ENCODE results near the gene TNRC6C.

TNRC6C gene

GRCh38 chr17:78043031-78043430, 84.5 kb downstream of the TNRC6C start:
- Histone ChIP-seq H3K4me1 (ENCODE audit: low read depth, poor library complexity, severe bottlenecking) (peaks cover 17% of the 10 kb centered on the region), H3K27me3 (ENCODE audit: insufficient read depth, low read depth) (no peaks in the 10 kb centered on the region), H3K36me3 (ENCODE audit: insufficient read depth) (no peaks in the 10 kb centered on the region), H2AFZ (ENCODE audit: low read depth) (no peak overlapping the region), H3K9ac (no peak overlapping the region), H3K4me3 (IDR thresholded peaks at IDR 0.05; ENCODE audit: insufficient read depth, low read depth, low read length) (no peak overlapping the region), H3K27ac (no peak overlapping the region), H3K4me2 (no peak overlapping the region), H3K79me2 (ENCODE audit: insufficient read depth, low read depth) (no peaks in the 10 kb centered on the region), H4K20me1 (ENCODE audit: insufficient read depth) (no peaks in the 10 kb centered on the region)
- no peak for TF ChIP-seq CTCF (conservative IDR thresholded peaks at IDR 0.05; ENCODE audit: low read depth, low read length)

- H4K20me1 ChIP-seq (ENCODE audit: insufficient read depth) = no peaks in the 10 kb centered on the region
- H3K27me3 ChIP-seq (ENCODE audit: insufficient read depth, low read depth) = no peaks in the 10 kb centered on the region
- H2AFZ ChIP-seq (ENCODE audit: low read depth) = no peak overlapping the region
- peaks cover 17% of the 10 kb centered on the region for H3K4me1 ChIP-seq (ENCODE audit: low read depth, poor library complexity, severe bottlenecking)
- H3K79me2 ChIP-seq (ENCODE audit: insufficient read depth, low read depth) = no peaks in the 10 kb centered on the region
- H3K4me2 ChIP-seq = 0 out of 2 replicates have a peak overlapping the region, but pooled peaks have one; percentile 14
- no peak overlapping the region; the same call in 1 of the 2 replicates for H3K27ac ChIP-seq
- no peaks in the 10 kb centered on the region for H3K36me3 ChIP-seq (ENCODE audit: insufficient read depth)
- H3K9ac ChIP-seq = no peak overlapping the region
- no peak for TF ChIP-seq CTCF (conservative IDR thresholded peaks at IDR 0.05; ENCODE audit: low read depth, low read length)
- no peak overlapping the region for H3K4me3 ChIP-seq (IDR thresholded peaks at IDR 0.05; ENCODE audit: insufficient read depth, low read depth, low read length)
Observed at GRCh38 chr17:78044280-78044835, 85.9 kb downstream of the TNRC6C start.

- no peak for TF ChIP-seq CTCF (conservative IDR thresholded peaks at IDR 0.05; ENCODE audit: low read depth, low read length)
- no peaks in the 10 kb centered on the region for H4K20me1 ChIP-seq (ENCODE audit: insufficient read depth)
- no peaks in the 10 kb centered on the region for H3K27me3 ChIP-seq (ENCODE audit: insufficient read depth, low read depth)
- no peaks in the 10 kb centered on the region for H3K79me2 ChIP-seq (ENCODE audit: insufficient read depth, low read depth)
- H2AFZ ChIP-seq (ENCODE audit: low read depth) = no peak overlapping the region
- H3K4me2 ChIP-seq = no peak overlapping the region
- H3K9ac ChIP-seq = no peak overlapping the region
- peaks cover 17% of the 10 kb centered on the region for H3K4me1 ChIP-seq (ENCODE audit: low read depth, poor library complexity, severe bottlenecking)
- no peak overlapping the region for H3K27ac ChIP-seq
- no peak overlapping the region for H3K4me3 ChIP-seq (IDR thresholded peaks at IDR 0.05; ENCODE audit: insufficient read depth, low read depth, low read length)
- no peaks in the 10 kb centered on the region for H3K36me3 ChIP-seq (ENCODE audit: insufficient read depth)
Observed at GRCh38 chr17:78045316-78045715, 86.8 kb downstream of the TNRC6C start.

- no peak overlapping the region for H3K4me3 ChIP-seq (IDR thresholded peaks at IDR 0.05; ENCODE audit: insufficient read depth, low read depth, low read length)
- TF ChIP-seq CTCF (conservative IDR thresholded peaks at IDR 0.05; ENCODE audit: low read depth, low read length) = no peak
Observed at GRCh38 chr17:78046923-78047322, 88.4 kb downstream of the TNRC6C start.

More at GRCh38 chr17:78046923-78047322, 88.4 kb downstream of the TNRC6C start:
- no peak overlapping the region for H3K4me2 ChIP-seq
- no peak overlapping the region for H3K9ac ChIP-seq
- H2AFZ ChIP-seq (ENCODE audit: low read depth) = no peak overlapping the region
- H3K36me3 ChIP-seq (ENCODE audit: insufficient read depth) = no peaks in the 10 kb centered on the region
- no peak overlapping the region for H3K27ac ChIP-seq
- peaks cover 17% of the 10 kb centered on the region for H3K4me1 ChIP-seq (ENCODE audit: low read depth, poor library complexity, severe bottlenecking)
- H4K20me1 ChIP-seq (ENCODE audit: insufficient read depth) = no peaks in the 10 kb centered on the region
- H3K79me2 ChIP-seq (ENCODE audit: insufficient read depth, low read depth) = no peaks in the 10 kb centered on the region
- H3K27me3 ChIP-seq (ENCODE audit: insufficient read depth, low read depth) = no peaks in the 10 kb centered on the region

All from KMS-11 (cell line).